ENCODE results near the gene CHCHD3.

Gene CHCHD3

GRCh38 chr7:132760244-132760623 lies 321.7 kb downstream of the CHCHD3 start:
- TF ChIP-seq CREB5 (CRISPR knock-in tag; IDR thresholded peaks at IDR 0.05; ENCODE audit: low read depth), result no peak
- no peak for TF ChIP-seq PPARA (CRISPR knock-in tag; IDR thresholded peaks at IDR 0.05; ENCODE audit: borderline replicate concordance)
- no peak for TF ChIP-seq RARB (CRISPR knock-in tag; IDR thresholded peaks at IDR 0.05)
- no peak for TF ChIP-seq ZNF565 (CRISPR knock-in tag; conservative IDR thresholded peaks at IDR 0.05; ENCODE audit: low read depth)
- TF ChIP-seq ZNF8 (CRISPR knock-in tag; IDR thresholded peaks at IDR 0.05), result no peak
- TF ChIP-seq TCF4 (CRISPR knock-in tag; IDR thresholded peaks at IDR 0.05; ENCODE audit: borderline replicate concordance), result no peak
- TF ChIP-seq ESRRG (CRISPR knock-in tag; IDR thresholded peaks at IDR 0.05), result no peak
- TF ChIP-seq OSR1 (CRISPR knock-in tag; IDR thresholded peaks at IDR 0.05), result no peak
- TF ChIP-seq ZC3H10 (CRISPR knock-in tag; IDR thresholded peaks at IDR 0.05), result no peak
- no peak for TF ChIP-seq TSHZ2 (CRISPR knock-in tag; IDR thresholded peaks at IDR 0.05)
- no peak for TF ChIP-seq ISL1 (CRISPR knock-in tag; IDR thresholded peaks at IDR 0.05)
- no peak for TF ChIP-seq SNAI2 (CRISPR knock-in tag; IDR thresholded peaks at IDR 0.05)
- no peak for TF ChIP-seq POU6F1 (CRISPR knock-in tag; IDR thresholded peaks at IDR 0.05; ENCODE audit: borderline replicate concordance, low read depth)
- no peak for TF ChIP-seq ZFP3 (CRISPR knock-in tag; IDR thresholded peaks at IDR 0.05)
- no peak for TF ChIP-seq ARNTL (CRISPR knock-in tag; IDR thresholded peaks at IDR 0.05; ENCODE audit: borderline replicate concordance, low read depth)
- no peak for TF ChIP-seq TOX (CRISPR knock-in tag; IDR thresholded peaks at IDR 0.05; ENCODE audit: borderline replicate concordance)
- no peak for ATAC-seq

GRCh38 chr7:132759482-132760243 lies 322.2 kb downstream of the CHCHD3 start:
- TF ChIP-seq ZFP3 (CRISPR knock-in tag; IDR thresholded peaks at IDR 0.05) (no peak), TSHZ2 (CRISPR knock-in tag; IDR thresholded peaks at IDR 0.05) (no peak), GLIS3 (CRISPR knock-in tag; IDR thresholded peaks at IDR 0.05) (no peak)
- ATAC-seq, result no peak

GRCh38 chr7:132758986-132759385 lies 322.9 kb downstream of the CHCHD3 start:
- ATAC-seq, result no peak
- no peak for TF ChIP-seq ZNF8 (CRISPR knock-in tag; IDR thresholded peaks at IDR 0.05)
- no peak for TF ChIP-seq ARNTL (CRISPR knock-in tag; IDR thresholded peaks at IDR 0.05; ENCODE audit: borderline replicate concordance, low read depth)
- TF ChIP-seq CREB5 (CRISPR knock-in tag; IDR thresholded peaks at IDR 0.05; ENCODE audit: low read depth), result no peak
- TF ChIP-seq BACH2 (CRISPR knock-in tag; IDR thresholded peaks at IDR 0.05; ENCODE audit: borderline replicate concordance), result no peak
- TF ChIP-seq SNAI2 (CRISPR knock-in tag; IDR thresholded peaks at IDR 0.05), result no peak
- no peak for TF ChIP-seq TSHZ2 (CRISPR knock-in tag; IDR thresholded peaks at IDR 0.05)
- no peak for TF ChIP-seq RARB (CRISPR knock-in tag; IDR thresholded peaks at IDR 0.05)
- TF ChIP-seq GLIS3 (CRISPR knock-in tag; IDR thresholded peaks at IDR 0.05), result no peak
- TF ChIP-seq POU6F1 (CRISPR knock-in tag; IDR thresholded peaks at IDR 0.05; ENCODE audit: borderline replicate concordance, low read depth), result no peak
- TF ChIP-seq PPARA (CRISPR knock-in tag; IDR thresholded peaks at IDR 0.05; ENCODE audit: borderline replicate concordance), result no peak
- TF ChIP-seq TCF4 (CRISPR knock-in tag; IDR thresholded peaks at IDR 0.05; ENCODE audit: borderline replicate concordance), result no peak
- TF ChIP-seq OSR1 (CRISPR knock-in tag; IDR thresholded peaks at IDR 0.05), result no peak
- no peak for TF ChIP-seq CSRNP3 (CRISPR knock-in tag; IDR thresholded peaks at IDR 0.05)

Measured in SK-N-SH treated with all-trans-retinoic acid at 6 μM for 48 hours (cell line).